GM19452 (cell line): ENCODE data around the gene CAPRIN1.
A peak's percentile ranks its signal among the peaks of the same experiment; 100 is the strongest.

Experiments used
- ATAC-seq: cut with Tn5 transposase; IDR thresholded peaks from one replicate; pipeline ENCODE4 v1.9.1; 2021; ENCODE audit not compliant: unreplicated experiment

Gene CAPRIN1

GRCh38 chr11:34051349-34052035 is at the start of gene CAPRIN1:
CAPRIN1 (plus strand) TSS chr11:34051731; CDS start chr11:34052421, 690 bp downstream.
- ATAC-seq = peak; percentile 52

- ATAC-seq = no peak
These were observed 49.1 kb upstream of the CAPRIN1 start for GRCh38 chr11:34002420-34002819.

- no peak for ATAC-seq
These were observed 47.3 kb upstream of the CAPRIN1 start for GRCh38 chr11:34004236-34004635.

- ATAC-seq = no peak
These were observed 44.7 kb upstream of the CAPRIN1 start for GRCh38 chr11:34006876-34007275.

GRCh38 chr11:34012734-34013133 is 38.8 kb upstream of the CAPRIN1 start:
- no peak for ATAC-seq

GRCh38 chr11:34013898-34014571 is 37.5 kb upstream of the CAPRIN1 start:
- no peak for ATAC-seq

- no peak for ATAC-seq
These were observed 29.4 kb upstream of the CAPRIN1 start for GRCh38 chr11:34021977-34022735.

- no peak for ATAC-seq
These were observed 25.1 kb upstream of the CAPRIN1 start for GRCh38 chr11:34026432-34026831.

GRCh38 chr11:34027516-34028408 is 23.8 kb upstream of the CAPRIN1 start:
- ATAC-seq = no peak

GRCh38 chr11:34028425-34028824 is 23.1 kb upstream of the CAPRIN1 start:
- ATAC-seq = no peak

GRCh38 chr11:34029176-34029575 is 22.4 kb upstream of the CAPRIN1 start:
- ATAC-seq = no peak

- ATAC-seq = no peak
These were observed 21.1 kb upstream of the CAPRIN1 start for GRCh38 chr11:34030382-34030781.

- ATAC-seq = no peak
These were observed 18.1 kb upstream of the CAPRIN1 start for GRCh38 chr11:34033399-34033798.

- no peak for ATAC-seq
These were observed 17.5 kb upstream of the CAPRIN1 start for GRCh38 chr11:34034053-34034452.

- ATAC-seq = no peak
These were observed 15.1 kb upstream of the CAPRIN1 start for GRCh38 chr11:34036456-34036855.

GRCh38 chr11:34037016-34037415 is 14.5 kb upstream of the CAPRIN1 start:
- no peak for ATAC-seq

- ATAC-seq = no peak
These were observed 11.0 kb upstream of the CAPRIN1 start for GRCh38 chr11:34040571-34040970.

- no peak for ATAC-seq
These were observed 6.7 kb upstream of the CAPRIN1 start for GRCh38 chr11:34044664-34045485.

- ATAC-seq = no peak
These were observed 2.5 kb upstream of the CAPRIN1 start for GRCh38 chr11:34049028-34049427.
